Loucy (cell line): ENCODE measurements around the gene AGO4.

ENCODE experiments used
- EZH2phosphoT487 ChIP-seq: fragments of 200-600 bp; IDR thresholded peaks from 2 replicates; pipeline ENCODE4 v1.6.1; 2018; ENCODE audit warnings: antibody characterized with exemption, mild to moderate bottlenecking, moderate library complexity, borderline replicate concordance
- TF ChIP-seq, protein P1 (sequence below): fragments of 200-600 bp; sonication (generic); conservative IDR thresholded peaks from 2 replicates; pipeline ENCODE4 v1.5.1; 2014; ENCODE audit warnings: mild to moderate bottlenecking, antibody characterized with exemption, low read length

GRCh38 chr1:35876988-35877387 lies 69.2 kb downstream of the AGO4 start:
- TF ChIP-seq, protein P1, sequence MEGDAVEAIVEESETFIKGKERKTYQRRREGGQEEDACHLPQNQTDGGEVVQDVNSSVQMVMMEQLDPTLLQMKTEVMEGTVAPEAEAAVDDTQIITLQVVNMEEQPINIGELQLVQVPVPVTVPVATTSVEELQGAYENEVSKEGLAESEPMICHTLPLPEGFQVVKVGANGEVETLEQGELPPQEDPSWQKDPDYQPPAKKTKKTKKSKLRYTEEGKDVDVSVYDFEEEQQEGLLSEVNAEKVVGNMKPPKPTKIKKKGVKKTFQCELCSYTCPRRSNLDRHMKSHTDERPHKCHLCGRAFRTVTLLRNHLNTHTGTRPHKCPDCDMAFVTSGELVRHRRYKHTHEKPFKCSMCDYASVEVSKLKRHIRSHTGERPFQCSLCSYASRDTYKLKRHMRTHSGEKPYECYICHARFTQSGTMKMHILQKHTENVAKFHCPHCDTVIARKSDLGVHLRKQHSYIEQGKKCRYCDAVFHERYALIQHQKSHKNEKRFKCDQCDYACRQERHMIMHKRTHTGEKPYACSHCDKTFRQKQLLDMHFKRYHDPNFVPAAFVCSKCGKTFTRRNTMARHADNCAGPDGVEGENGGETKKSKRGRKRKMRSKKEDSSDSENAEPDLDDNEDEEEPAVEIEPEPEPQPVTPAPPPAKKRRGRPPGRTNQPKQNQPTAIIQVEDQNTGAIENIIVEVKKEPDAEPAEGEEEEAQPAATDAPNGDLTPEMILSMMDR = no peak
- TF ChIP-seq EZH2phosphoT487 = no peak
